ENCODE data around the gene NUMA1.

NUMA1 gene

DNA sequence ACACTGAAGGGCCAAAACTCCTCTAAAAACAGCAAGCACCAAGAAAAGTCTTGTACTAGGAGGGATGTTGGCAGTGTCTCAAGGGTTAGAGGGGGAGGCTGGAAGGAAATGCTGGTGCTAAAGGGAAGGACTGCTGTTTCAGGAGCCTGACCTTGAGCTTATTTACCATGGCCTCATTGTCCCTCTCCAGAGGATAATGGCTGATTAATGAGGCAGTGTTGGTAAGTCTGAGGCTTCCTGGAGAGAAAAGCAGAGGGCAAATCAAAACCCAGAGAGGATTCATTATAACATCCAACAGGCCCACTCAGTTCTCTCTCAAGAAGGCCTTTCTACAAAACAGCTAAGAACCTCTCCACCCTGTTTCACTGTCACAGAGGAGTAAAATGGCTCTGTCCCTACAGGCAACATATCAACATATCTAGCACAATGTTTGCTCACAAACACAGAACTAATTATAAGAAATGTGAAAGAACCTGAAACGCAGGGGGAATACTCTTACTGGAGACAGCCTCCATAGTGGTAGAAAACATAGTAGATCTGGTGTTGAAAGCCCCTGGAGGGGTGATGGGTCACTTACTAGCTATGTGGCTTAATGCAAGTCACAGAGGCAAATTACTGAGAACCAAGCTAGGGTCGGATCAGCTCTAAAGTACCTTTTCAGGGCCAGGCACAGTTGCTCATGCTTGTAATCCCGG is 31.4 kb downstream of the NUMA1 start:
- no peak for DNase-seq

- no peak for DNase-seq
These were observed 34.5 kb downstream of the NUMA1 start for GRCh38 chr11:72045849-72046248.

GRCh38 chr11:72042064-72042745 is 38.1 kb downstream of the NUMA1 start:
- DNase-seq, result no peak

GRCh38 chr11:72041364-72042063 is 38.8 kb downstream of the NUMA1 start:
- DNase-seq, result no peak

DNA sequence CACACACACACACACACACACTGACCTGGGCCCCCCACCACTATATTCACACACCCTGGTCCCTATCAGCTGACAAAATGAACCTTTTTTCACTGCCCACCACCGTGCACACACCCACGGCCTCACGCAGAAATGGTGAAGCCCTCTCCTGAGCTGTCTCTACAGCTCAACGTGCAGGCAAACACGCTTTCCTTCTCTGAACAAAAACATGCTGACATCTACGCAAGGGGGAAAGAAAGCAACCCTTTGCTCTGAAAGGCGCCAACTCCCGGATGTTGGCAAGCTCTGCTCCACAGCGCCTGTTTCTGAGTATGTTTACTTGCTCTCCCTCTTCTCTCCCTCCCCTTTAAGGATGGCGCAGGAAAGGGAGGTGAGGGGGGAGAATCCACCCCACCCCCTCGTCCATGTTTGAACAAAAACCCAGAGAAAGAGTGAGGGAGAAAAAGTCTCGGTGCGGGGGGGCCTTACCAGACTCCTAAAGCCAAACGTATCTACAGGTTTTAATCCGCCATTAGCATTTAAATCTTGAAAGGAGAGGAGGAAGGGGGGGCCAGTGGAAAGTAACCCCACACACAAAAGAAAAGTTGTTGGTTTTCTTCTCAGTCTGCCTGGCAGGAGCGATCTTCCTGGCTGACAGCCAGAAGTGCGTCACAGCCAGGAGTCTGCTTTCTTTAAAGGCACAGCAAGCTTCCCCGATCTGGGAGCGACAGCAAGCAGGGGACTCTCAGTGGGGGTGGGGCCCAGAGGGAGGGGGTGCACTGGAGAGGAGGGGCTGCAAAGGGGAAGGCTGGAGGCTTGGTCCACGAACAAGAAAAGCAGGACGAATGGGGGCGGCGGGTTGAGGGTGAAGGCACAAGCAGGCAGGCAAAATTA is 39.6 kb downstream of the NUMA1 start:
- peak; percentile 70 for DNase-seq

- no peak for DNase-seq
These were observed 40.4 kb downstream of the NUMA1 start for GRCh38 chr11:72039856-72040401.

DNA sequence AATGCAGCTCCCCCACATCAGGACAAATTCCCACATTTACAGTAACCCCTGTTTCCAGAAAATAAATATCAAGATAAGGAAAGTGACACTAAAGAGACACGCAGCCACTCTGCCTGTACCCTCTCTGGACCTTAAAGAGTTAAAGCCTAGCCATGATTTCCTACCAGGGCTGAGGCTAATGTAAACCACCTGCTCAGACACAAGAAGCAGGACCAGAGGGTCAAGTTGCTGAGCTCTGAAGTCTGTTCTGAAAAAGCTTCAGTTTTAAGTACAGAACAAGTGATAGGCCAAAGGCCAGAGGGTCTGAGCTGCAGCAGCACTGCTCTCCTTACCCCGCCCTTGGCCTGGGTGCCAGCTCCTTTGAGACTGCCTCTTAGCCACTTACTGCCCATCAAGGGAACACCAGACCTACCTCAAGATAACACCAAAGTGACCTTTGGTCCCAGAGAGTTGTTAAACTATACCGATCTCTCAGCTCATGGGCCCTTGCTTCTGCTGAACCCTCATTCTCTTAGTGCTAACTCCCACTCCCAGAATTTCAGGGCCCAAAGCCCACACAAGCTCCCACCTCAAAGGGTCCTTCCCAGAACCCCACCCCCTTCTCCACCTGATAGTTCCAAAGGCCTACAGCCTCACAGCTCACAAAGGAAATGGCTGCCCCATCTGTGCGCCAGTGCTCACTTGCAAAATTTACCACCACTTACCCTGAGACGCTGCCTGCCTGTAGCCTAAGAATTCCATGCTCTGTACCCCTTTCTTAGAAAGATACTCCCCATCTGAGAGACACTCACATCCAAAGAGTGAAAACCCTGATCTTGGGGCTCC is 41.1 kb downstream of the NUMA1 start:
- DNase-seq, result no peak

DNA sequence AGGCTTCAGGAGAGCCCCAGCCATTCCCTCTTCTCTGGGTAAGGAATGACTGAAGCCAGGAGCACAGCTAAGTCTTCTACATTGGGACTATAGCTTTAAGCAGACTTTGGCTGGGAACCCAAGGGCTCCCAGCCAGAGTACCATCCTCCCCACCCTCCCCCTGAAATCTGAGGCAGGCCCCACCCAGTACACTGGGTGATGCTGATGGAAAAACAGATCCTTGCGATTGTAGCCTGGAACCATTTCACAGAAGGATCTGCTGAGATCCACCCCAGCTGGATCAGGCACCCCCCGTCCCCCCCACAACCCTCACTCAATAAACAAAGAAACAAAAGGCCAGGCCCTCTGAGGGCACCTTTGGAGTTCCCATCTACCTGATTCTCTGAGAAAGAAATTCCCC is 41.9 kb downstream of the NUMA1 start:
- no peak for DNase-seq

- DNase-seq, result no peak
These were observed 42.6 kb downstream of the NUMA1 start for GRCh38 chr11:72037554-72038311.

DNA sequence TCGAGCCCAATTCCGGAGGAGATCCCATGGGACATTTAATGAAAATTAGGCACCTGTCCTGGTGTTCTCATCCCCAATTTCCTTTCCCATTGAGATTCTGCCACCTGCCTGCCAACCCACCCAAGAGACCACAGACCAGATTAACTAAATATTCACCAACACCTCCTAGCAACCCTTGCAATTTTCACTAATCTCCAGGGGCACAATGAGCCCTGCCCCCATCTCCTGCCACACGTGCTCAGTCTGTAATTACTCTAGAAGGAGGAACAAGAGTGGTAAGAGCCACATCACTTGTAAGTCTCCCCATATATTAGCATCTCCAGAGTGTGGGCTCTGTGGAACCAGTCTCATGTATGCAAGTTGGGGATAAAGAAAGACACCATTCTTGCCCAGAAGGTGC is 43.7 kb downstream of the NUMA1 start:
- DNase-seq, result no peak

DNA sequence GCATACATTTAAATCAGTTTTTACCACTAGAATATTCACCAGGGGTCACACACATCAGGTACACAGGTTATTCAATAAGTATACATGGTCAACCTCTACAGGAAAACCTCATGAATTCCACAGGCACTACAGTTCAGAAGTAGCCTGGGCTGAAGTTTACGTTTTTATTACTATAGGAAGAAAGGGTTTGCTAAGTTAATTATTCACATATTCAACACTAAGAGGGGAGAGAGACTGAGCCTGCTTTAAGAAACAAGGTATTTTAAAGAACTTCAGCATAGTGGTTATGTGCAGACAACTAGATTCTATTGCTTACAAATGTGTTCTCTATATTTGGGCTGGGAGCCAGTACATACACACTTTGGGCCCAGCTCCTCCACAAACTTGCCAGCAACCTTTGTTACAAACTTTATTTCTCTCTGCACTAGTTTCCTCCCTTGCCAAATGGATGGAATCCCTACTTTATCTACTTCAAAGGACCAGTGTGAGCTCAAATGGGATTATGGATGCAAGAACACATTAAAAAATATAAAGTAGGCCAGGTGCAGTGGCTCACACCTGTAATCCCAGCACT is 49.8 kb downstream of the NUMA1 start:
- no peak for DNase-seq

GRCh38 chr11:72026090-72026489 is 54.3 kb downstream of the NUMA1 start:
- DNase-seq, result no peak

- DNase-seq, result no peak
These were observed 56.1 kb downstream of the NUMA1 start for GRCh38 chr11:72024069-72024754.

DNA sequence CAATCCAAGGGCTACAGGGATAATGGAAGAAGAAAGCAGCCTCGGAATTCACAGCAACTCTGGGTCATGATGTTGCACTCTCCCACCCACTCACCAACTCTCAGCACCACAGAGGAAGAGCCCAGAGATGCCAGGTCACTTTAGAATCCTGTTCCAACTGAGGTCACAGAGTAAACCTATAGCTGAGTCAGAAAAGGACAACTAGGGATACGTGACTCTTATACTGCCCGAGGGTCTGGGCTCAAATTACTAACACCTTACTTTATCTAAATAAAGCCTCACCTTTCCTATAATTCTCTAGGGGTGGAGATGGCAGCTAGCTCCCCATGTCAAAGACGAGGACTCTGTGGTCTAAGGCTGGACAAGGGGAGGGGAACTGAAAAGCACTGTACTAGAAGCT is 57.0 kb downstream of the NUMA1 start:
- no peak for DNase-seq

DNA sequence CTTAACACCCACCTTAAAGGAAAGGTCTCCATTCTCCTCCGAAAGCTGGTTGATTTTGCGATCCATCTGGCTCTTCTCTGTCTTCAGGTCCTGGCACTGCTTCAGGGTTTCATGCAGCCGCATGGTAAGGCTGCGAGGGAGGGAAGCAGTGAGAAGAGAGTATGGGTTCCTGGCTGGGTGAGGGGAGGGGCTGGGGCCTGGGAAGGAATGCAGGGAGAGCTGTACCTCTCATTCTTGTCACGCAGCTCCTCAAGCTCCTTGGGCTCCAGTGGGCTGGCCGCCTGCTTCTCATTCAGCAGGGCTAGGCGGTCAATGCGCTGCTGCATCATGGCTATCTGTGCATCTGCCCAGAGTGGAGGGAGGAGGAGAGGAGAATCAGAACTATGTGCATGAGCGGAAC is 62.2 kb downstream of the NUMA1 start:
- no peak for DNase-seq

DNA sequence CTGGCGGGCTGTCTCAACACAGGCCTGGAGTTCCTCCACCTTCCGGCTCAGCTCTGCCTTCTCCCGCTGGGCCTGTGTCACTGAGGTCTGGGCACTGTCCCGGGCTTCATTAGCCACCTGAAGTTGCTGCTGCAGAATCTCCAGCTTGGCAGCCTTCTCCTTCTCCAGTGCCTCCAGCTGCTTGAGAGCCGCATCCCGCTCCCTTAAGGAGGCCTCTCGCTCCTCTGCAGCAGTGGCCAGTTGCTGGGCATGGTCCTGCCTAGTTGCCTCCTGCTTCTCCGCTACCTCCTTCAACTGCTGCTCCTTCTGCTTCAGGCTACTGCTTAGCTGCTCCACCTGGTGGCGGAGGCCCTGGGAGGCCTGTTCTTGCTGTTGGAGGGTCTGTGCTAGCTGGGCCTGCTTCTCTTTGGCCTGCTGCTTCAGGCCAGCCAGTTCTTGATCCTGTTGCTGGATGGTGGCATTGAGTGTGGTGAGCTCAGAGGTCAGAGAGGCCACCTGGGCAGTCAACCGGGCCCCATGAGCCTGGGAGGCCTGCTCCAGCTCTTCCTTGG is 64.8 kb downstream of the NUMA1 start:
- DNase-seq, result no peak

DNA sequence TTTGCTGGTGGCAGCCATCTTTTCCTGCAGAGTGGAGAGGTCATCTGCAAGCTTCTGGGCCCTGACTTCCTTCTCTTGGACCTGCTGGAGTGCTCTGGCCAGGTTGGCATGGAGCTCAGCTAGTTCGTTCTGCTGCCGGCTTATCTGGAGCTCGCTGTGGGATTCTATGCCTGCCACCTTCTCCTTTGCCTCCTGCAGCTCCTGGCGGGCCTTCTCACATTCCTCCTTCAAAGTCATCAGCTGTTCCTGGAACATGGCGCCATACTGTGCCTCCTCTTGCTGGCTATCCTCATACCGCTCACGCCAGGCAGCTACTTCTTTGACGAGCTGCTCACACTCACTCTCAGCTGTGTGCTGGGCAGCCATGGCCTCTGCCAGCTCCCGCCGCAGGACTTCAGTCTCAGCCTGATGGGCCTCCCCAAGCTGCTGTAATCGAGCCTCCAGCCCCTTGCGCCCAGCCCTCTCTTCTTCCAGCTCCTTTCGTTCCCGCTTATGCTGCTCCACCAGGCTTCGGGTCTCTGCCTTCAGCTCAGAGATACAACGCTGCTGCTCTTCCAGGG is 65.5 kb downstream of the NUMA1 start:
- DNase-seq, result no peak

GRCh38 chr11:72013765-72014711 is 66.3 kb downstream of the NUMA1 start:
- DNase-seq, result no peak

Measured in NCI-H2081 treated with DMSO at 0.1 percent for 48 hours (cell line).